Glomerular visceral epithelial cell (primary cell): ENCODE measurements around the gene KLF14.
"Not testable (repeated sequence)": the region's sequence is repeated elsewhere in the genome, so short reads cannot be mapped to it uniquely, and the experiment has no call there.

ENCODE experiments used
- DNase-seq: peaks from one replicate; pipeline ENCODE4 v3.0.0-alpha.2; 2016; ENCODE audit errors: extremely low spot score

The KLF14 gene

GRCh38 chr7:130733931-130734814, at the start of gene KLF14:
KLF14 (minus strand) TSS chr7:130734207; CDS start chr7:130734033, 174 bp downstream.
- peak; percentile 21 for DNase-seq

GRCh38 chr7:130781346-130781745, 47.3 kb upstream of the KLF14 start:
- no peak for DNase-seq

- DNase-seq: no peak
Measured at GRCh38 chr7:130777426-130777825, 43.4 kb upstream of the KLF14 start.

GRCh38 chr7:130772456-130772855, 38.4 kb upstream of the KLF14 start:
- DNase-seq: not testable (repeated sequence)

- no peak for DNase-seq
Measured at GRCh38 chr7:130768854-130769253, 34.8 kb upstream of the KLF14 start.

- DNase-seq: not testable (repeated sequence)
Measured at GRCh38 chr7:130764569-130764968, 30.6 kb upstream of the KLF14 start.

GRCh38 chr7:130758429-130759056, 24.5 kb upstream of the KLF14 start:
- peak; percentile 49 for DNase-seq

- no peak for DNase-seq
Measured at GRCh38 chr7:130756316-130756715, 22.3 kb upstream of the KLF14 start.

- no peak for DNase-seq
Measured at GRCh38 chr7:130752424-130752823, 18.4 kb upstream of the KLF14 start.

- no peak for DNase-seq
Measured at GRCh38 chr7:130750755-130751154, 16.7 kb upstream of the KLF14 start.

- no peak for DNase-seq
Measured at GRCh38 chr7:130748531-130749389, 14.8 kb upstream of the KLF14 start.

- DNase-seq: no peak
Measured at GRCh38 chr7:130741331-130741995, 7.5 kb upstream of the KLF14 start.

GRCh38 chr7:130740606-130741005, 6.6 kb upstream of the KLF14 start:
- DNase-seq: no peak

GRCh38 chr7:130736298-130736900, 2.4 kb upstream of the KLF14 start:
- no peak for DNase-seq

GRCh38 chr7:130734815-130735716, 1.1 kb upstream of the KLF14 start:
- no peak for DNase-seq

GRCh38 chr7:130732980-130733930, 752 bp downstream of the KLF14 start:
- peak; percentile 25 for DNase-seq

GRCh38 chr7:130723784-130724183, 10.2 kb downstream of the KLF14 start:
- DNase-seq: no peak

GRCh38 chr7:130721486-130722277, 12.3 kb downstream of the KLF14 start:
- peak; percentile 53 for DNase-seq
